GM23338 (cell line): ENCODE measurements around the gene TCF12.

Experiments used
- EZH2 ChIP-seq: fragments of 200-600 bp; sonication (generic); IDR thresholded peaks from one replicate; pipeline ENCODE4 v1.8.0; 2017; ENCODE audit warnings: antibody characterized with exemption, mild to moderate bottlenecking, low read depth; ENCODE audit not compliant: unreplicated experiment
- JUNB ChIP-seq: IDR thresholded peaks from one replicate; pipeline ENCODE4 v1.6.1; 2016; ENCODE audit warnings: antibody characterized with exemption; ENCODE audit not compliant: unreplicated experiment
- POLR2AphosphoS5 ChIP-seq: IDR thresholded peaks from 2 replicates; pipeline ENCODE4 v1.6.1; 2016; ENCODE audit warnings: antibody characterized with exemption, low read depth
- TF ChIP-seq, protein P1 (sequence below), 2 experiments: fragments of 200-600 bp in 1 of 2; sonication (generic) in 1 of 2; conservative IDR thresholded peaks; 2 replicates each; pipeline versions ENCODE4 v1.5.1 to v1.6.1; 2016 to 2017; ENCODE audit warnings: antibody characterized with exemption in 2 of 2, low read depth in 2 of 2, mild to moderate bottlenecking in 2 of 2, moderate library complexity in 1 of 2

DNA sequence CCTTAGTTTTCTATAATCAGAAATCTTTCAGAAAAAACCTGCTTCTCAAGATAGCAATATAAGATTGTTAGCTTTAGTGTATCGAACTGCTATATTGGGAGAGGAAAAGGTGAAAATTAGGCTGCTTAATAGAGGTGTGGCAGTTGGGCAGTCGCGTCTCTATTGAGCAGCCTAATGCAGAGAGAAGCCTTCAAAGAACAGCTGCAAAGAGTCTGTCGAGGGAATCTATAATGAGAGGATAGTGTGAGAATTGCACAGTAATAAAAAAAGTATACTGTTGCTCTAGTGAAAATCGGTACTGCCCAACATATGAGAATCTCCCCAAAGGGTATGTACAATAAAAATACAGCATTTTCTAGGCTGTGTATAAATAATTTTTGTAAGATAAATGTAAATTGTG is 184.4 kb downstream of the TCF12 start:
- TF ChIP-seq, protein P1, sequence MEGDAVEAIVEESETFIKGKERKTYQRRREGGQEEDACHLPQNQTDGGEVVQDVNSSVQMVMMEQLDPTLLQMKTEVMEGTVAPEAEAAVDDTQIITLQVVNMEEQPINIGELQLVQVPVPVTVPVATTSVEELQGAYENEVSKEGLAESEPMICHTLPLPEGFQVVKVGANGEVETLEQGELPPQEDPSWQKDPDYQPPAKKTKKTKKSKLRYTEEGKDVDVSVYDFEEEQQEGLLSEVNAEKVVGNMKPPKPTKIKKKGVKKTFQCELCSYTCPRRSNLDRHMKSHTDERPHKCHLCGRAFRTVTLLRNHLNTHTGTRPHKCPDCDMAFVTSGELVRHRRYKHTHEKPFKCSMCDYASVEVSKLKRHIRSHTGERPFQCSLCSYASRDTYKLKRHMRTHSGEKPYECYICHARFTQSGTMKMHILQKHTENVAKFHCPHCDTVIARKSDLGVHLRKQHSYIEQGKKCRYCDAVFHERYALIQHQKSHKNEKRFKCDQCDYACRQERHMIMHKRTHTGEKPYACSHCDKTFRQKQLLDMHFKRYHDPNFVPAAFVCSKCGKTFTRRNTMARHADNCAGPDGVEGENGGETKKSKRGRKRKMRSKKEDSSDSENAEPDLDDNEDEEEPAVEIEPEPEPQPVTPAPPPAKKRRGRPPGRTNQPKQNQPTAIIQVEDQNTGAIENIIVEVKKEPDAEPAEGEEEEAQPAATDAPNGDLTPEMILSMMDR (conservative IDR thresholded peaks at IDR 0.05; ENCODE audit: low read depth in 2 of 2) = no peak
- TF ChIP-seq EZH2 = no peak
- no peak for TF ChIP-seq POLR2AphosphoS5
- no peak for TF ChIP-seq JUNB
